ENCODE measurements around the gene SS18.

Gene SS18

GRCh38 chr18:26071725-26072124, 18.7 kb downstream of the SS18 start:
- no peak for DNase-seq

- DNase-seq: no peak
Measured at GRCh38 chr18:26071020-26071419, 19.4 kb downstream of the SS18 start.

GRCh38 chr18:26059357-26059756, 31.1 kb downstream of the SS18 start:
- no peak for DNase-seq

- DNase-seq: no peak
Measured at GRCh38 chr18:26057344-26057773, 33.1 kb downstream of the SS18 start.

- DNase-seq: no peak
Measured at GRCh38 chr18:26056291-26056690, 34.1 kb downstream of the SS18 start.

GRCh38 chr18:26052505-26052904, 37.9 kb downstream of the SS18 start:
- DNase-seq: no peak

GRCh38 chr18:26051843-26052242, 38.6 kb downstream of the SS18 start:
- no peak for DNase-seq

- DNase-seq: no peak
Measured at GRCh38 chr18:26046419-26047077, 43.9 kb downstream of the SS18 start.

- DNase-seq: no peak
Measured at GRCh38 chr18:26044807-26045206, 45.6 kb downstream of the SS18 start.

GRCh38 chr18:26040051-26040656, 50.3 kb downstream of the SS18 start:
- DNase-seq: no peak

- DNase-seq: no peak
Measured at GRCh38 chr18:26039203-26039602, 51.2 kb downstream of the SS18 start.

GRCh38 chr18:26036635-26037034, 53.8 kb downstream of the SS18 start:
- DNase-seq: no peak

GRCh38 chr18:26034850-26035497, 55.4 kb downstream of the SS18 start:
- no peak for DNase-seq

GRCh38 chr18:26022585-26022984, 67.8 kb downstream of the SS18 start:
- DNase-seq: no peak

GRCh38 chr18:26021061-26021754, 69.2 kb downstream of the SS18 start:
- no peak for DNase-seq

GRCh38 chr18:26017929-26018328, 72.5 kb downstream of the SS18 start:
- no peak for DNase-seq

- DNase-seq: no peak
Measured at GRCh38 chr18:26014462-26014861, 76.0 kb downstream of the SS18 start.

GRCh38 chr18:26008619-26009018, 81.8 kb downstream of the SS18 start:
- no peak for DNase-seq

GRCh38 chr18:26008096-26008495, 82.3 kb downstream of the SS18 start:
- no peak for DNase-seq

GRCh38 chr18:26005950-26006349, 84.5 kb downstream of the SS18 start:
- DNase-seq: no peak

- DNase-seq: no peak
Measured at GRCh38 chr18:26004832-26005231, 85.6 kb downstream of the SS18 start.

GRCh38 chr18:26003817-26004216, 86.6 kb downstream of the SS18 start:
- DNase-seq: no peak

- no peak for DNase-seq
Measured at GRCh38 chr18:26003356-26003755, 87.1 kb downstream of the SS18 start.

Measured in stimulated activated CD4-positive, alpha-beta T cell treated with anti-CD3 and anti-CD28 coated beads, Interleukin-15, amount 100 ng/mL, for 24 hours (primary cell).